ENCODE results near the gene RMND5A.

RMND5A gene

GRCh38 chr2:86768189-86768949 is 48.3 kb downstream of the RMND5A start:
- DNase-seq, result no peak

- no peak for DNase-seq
Observed at GRCh38 chr2:86769838-86770237, 49.7 kb downstream of the RMND5A start.

- no peak for DNase-seq
Observed at GRCh38 chr2:86770816-86771301, 50.8 kb downstream of the RMND5A start.

GRCh38 chr2:86772611-86773010 is 52.5 kb downstream of the RMND5A start:
- DNase-seq, result no peak

GRCh38 chr2:86774862-86775261 is 54.8 kb downstream of the RMND5A start:
- no peak for DNase-seq

- DNase-seq, result no peak
Observed at GRCh38 chr2:86775338-86775737, 55.2 kb downstream of the RMND5A start.

- no peak for DNase-seq
Observed at GRCh38 chr2:86776532-86776931, 56.4 kb downstream of the RMND5A start.

GRCh38 chr2:86778957-86779356 is 58.9 kb downstream of the RMND5A start:
- DNase-seq, result no peak

- DNase-seq, result no peak
Observed at GRCh38 chr2:86779971-86780370, 59.9 kb downstream of the RMND5A start.

GRCh38 chr2:86781363-86781762 is 61.3 kb downstream of the RMND5A start:
- no peak for DNase-seq

GRCh38 chr2:86782748-86783147 is 62.7 kb downstream of the RMND5A start:
- no peak for DNase-seq

- no peak for DNase-seq
Observed at GRCh38 chr2:86783615-86784339, 63.7 kb downstream of the RMND5A start.

GRCh38 chr2:86785456-86785855 is 65.4 kb downstream of the RMND5A start:
- DNase-seq, result no peak

GRCh38 chr2:86786001-86786536 is 66.0 kb downstream of the RMND5A start:
- DNase-seq, result no peak

GRCh38 chr2:86787736-86788135 is 67.6 kb downstream of the RMND5A start:
- no peak for DNase-seq

- no peak for DNase-seq
Observed at GRCh38 chr2:86788165-86788564, 68.1 kb downstream of the RMND5A start.

GRCh38 chr2:86788881-86789686 is 69.0 kb downstream of the RMND5A start:
- DNase-seq, result no peak

- DNase-seq, result no peak
Observed at GRCh38 chr2:86789687-86790133, 69.6 kb downstream of the RMND5A start.

- no peak for DNase-seq
Observed at GRCh38 chr2:86790134-86790675, 70.1 kb downstream of the RMND5A start.

GRCh38 chr2:86790676-86791572 is 70.8 kb downstream of the RMND5A start, which contains the start of gene CD8A:
TSS of gene CD8A (minus strand) at chr2:86790913. CDS start at chr2:86790825, 88 bp downstream.
- DNase-seq, result no peak

- no peak for DNase-seq
Observed at GRCh38 chr2:86791573-86791972, 71.5 kb downstream of the RMND5A start.

- DNase-seq, result no peak
Observed at GRCh38 chr2:86793752-86794151, 73.7 kb downstream of the RMND5A start.

All from activated CD4-positive, CD25-positive, alpha-beta regulatory T cell (primary cell).